ENCODE measurements around the gene FGF1. TPM values are rescaled to one million over a fixed set of nuclear protein-coding genes. Genes with fewer than 3 reads are reported as not detected.

The FGF1 gene
- total RNA-seq, 1 donor from 2014 or later = not detected

DNA sequence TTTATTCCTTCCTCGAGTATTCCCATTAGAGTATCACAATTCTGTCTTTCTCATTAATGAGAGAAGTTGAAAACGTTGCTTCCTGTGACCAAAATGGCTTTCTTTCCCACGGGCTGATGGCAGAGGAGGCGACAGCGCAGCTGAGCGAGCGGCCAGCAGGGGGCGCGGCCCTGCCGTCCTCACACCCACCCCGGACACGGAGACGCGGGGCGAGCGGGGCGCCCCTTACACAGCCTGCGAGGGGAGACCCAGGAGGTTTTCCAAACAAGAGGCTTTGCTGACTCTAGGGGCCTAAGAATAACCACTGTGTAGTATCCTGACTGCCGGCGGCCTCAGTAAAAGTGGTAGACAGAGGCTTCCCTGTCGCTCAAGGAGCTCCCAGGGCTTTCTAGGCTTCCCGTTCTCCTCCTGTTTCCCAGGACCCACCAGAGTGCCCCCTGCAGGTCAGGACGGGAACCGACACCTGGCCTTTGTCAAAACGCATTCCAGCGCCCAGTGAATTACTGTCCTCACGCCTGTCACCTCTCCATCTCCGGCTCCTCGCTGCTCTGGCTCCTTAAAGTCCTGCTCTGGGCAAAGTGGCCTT, 27.3 kb upstream of the FGF1 start:
- Histone ChIP-seq H2AFZ (replicated peaks) (peak overlapping the region; percentile 100), H3K4me2 (peak overlapping the region; percentile 77), H3K27me3 (no peaks in the 10 kb centered on the region), H3K4me1 (peaks cover 4% of the 10 kb centered on the region), H3K9me3 (ENCODE audit: low read depth) (no peaks in the 10 kb centered on the region), H4K20me1 (ENCODE audit: low read depth) (no peaks in the 10 kb centered on the region), H3K9ac (no peak overlapping the region), H3F3A (ENCODE audit: low read depth) (peaks cover 5% of the 10 kb centered on the region), H3K79me2 (ENCODE audit: low read depth) (no peaks in the 10 kb centered on the region), H3K36me3 (no peaks in the 10 kb centered on the region), H3K4me3 (peak overlapping the region; percentile 77), H3K27ac (no peak overlapping the region)
- H3K9me3 Mint-ChIP-seq = no peaks in the 10 kb centered on the region
- DNase-seq (ENCODE audit: low spot score) = peak; percentile 92
- H3K36me3 Mint-ChIP-seq = no peaks in the 10 kb centered on the region
- TF ChIP-seq, protein P1, sequence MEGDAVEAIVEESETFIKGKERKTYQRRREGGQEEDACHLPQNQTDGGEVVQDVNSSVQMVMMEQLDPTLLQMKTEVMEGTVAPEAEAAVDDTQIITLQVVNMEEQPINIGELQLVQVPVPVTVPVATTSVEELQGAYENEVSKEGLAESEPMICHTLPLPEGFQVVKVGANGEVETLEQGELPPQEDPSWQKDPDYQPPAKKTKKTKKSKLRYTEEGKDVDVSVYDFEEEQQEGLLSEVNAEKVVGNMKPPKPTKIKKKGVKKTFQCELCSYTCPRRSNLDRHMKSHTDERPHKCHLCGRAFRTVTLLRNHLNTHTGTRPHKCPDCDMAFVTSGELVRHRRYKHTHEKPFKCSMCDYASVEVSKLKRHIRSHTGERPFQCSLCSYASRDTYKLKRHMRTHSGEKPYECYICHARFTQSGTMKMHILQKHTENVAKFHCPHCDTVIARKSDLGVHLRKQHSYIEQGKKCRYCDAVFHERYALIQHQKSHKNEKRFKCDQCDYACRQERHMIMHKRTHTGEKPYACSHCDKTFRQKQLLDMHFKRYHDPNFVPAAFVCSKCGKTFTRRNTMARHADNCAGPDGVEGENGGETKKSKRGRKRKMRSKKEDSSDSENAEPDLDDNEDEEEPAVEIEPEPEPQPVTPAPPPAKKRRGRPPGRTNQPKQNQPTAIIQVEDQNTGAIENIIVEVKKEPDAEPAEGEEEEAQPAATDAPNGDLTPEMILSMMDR (IDR thresholded peaks at IDR 0.05) = peak; percentile 91
- TF ChIP-seq EZH2phosphoT487 (IDR thresholded peaks at IDR 0.05) (no peak), EZH2 (IDR thresholded peaks at IDR 0.05) (peak; percentile 47)
- H3K4me1 Mint-ChIP-seq = peaks cover 19% of the 10 kb centered on the region
- peaks cover 3% of the 10 kb centered on the region for H3K27me3 Mint-ChIP-seq (ENCODE audit: insufficient read depth, low read depth)
- peak overlapping the region; percentile 48 for H3K27ac Mint-ChIP-seq
- H3K4me3 Mint-ChIP-seq = peak overlapping the region; percentile 81

DNA sequence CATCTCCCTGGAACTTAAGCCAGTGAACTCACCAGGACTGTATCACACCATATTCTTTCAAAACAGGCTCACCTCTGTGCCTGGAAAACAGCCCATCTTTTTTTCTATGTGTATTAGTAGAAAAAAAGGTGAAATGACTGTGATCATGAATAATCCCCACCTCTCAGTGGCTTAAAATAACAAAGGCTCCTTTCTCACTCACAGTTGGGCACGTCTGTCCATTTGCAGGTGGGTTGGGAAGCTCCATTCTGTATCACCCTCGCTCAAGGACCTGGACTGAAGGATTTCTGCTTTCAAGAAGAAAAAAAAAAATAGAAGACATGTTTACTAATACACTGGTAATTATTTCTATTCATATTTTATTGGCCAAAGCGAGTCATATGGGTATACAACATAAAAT, 17.3 kb upstream of the FGF1 start:
- no peak overlapping the region for H3K9ac ChIP-seq
- Mint-ChIP-seq H3K36me3 (no peaks in the 10 kb centered on the region), H3K9me3 (no peaks in the 10 kb centered on the region), H3K27me3 (ENCODE audit: insufficient read depth, low read depth) (no peaks in the 10 kb centered on the region), H3K4me1 (peaks cover 3% of the 10 kb centered on the region), H3K27ac (no peak overlapping the region), H3K4me3 (no peak overlapping the region)
- H2AFZ ChIP-seq (replicated peaks) = no peak overlapping the region
- DNase-seq (ENCODE audit: low spot score) = no peak
- H3K9me3 ChIP-seq (ENCODE audit: low read depth) = no peaks in the 10 kb centered on the region
- peaks cover 4% of the 10 kb centered on the region for H3F3A ChIP-seq (ENCODE audit: low read depth)
- H3K79me2 ChIP-seq (ENCODE audit: low read depth) = no peaks in the 10 kb centered on the region
- H3K4me3 ChIP-seq = no peak overlapping the region
- H4K20me1 ChIP-seq (ENCODE audit: low read depth) = no peaks in the 10 kb centered on the region
- no peaks in the 10 kb centered on the region for H3K27me3 ChIP-seq
- peaks cover 6% of the 10 kb centered on the region for H3K36me3 ChIP-seq
- TF ChIP-seq, protein P1 (IDR thresholded peaks at IDR 0.05) = no peak
- TF ChIP-seq EZH2 (IDR thresholded peaks at IDR 0.05) (no peak), EZH2phosphoT487 (IDR thresholded peaks at IDR 0.05) (no peak)
- peaks cover 3% of the 10 kb centered on the region for H3K4me1 ChIP-seq
- H3K4me2 ChIP-seq = no peak overlapping the region
- H3K27ac ChIP-seq = no peak overlapping the region

- Histone ChIP-seq H3K4me1 (peaks cover 9% of the 10 kb centered on the region), H3K9ac (no peak overlapping the region), H2AFZ (replicated peaks) (no peak overlapping the region), H3K27me3 (no peaks in the 10 kb centered on the region), H3F3A (ENCODE audit: low read depth) (peaks cover 4% of the 10 kb centered on the region), H3K4me3 (no peak overlapping the region), H3K79me2 (ENCODE audit: low read depth) (no peaks in the 10 kb centered on the region), H3K9me3 (ENCODE audit: low read depth) (no peaks in the 10 kb centered on the region), H4K20me1 (ENCODE audit: low read depth) (no peaks in the 10 kb centered on the region), H3K36me3 (peaks cover 6% of the 10 kb centered on the region), H3K4me2 (no peak overlapping the region), H3K27ac (no peak overlapping the region)
- DNase-seq (ENCODE audit: low spot score) = no peak
- H3K4me1 Mint-ChIP-seq = peaks cover 6% of the 10 kb centered on the region
- H3K4me3 Mint-ChIP-seq = no peak overlapping the region
- no peaks in the 10 kb centered on the region for H3K36me3 Mint-ChIP-seq
- TF ChIP-seq EZH2 (IDR thresholded peaks at IDR 0.05) (no peak), EZH2phosphoT487 (IDR thresholded peaks at IDR 0.05) (no peak)
- TF ChIP-seq, protein P1 (IDR thresholded peaks at IDR 0.05) = no peak
- H3K27ac Mint-ChIP-seq = no peak overlapping the region
- H3K27me3 Mint-ChIP-seq (ENCODE audit: insufficient read depth, low read depth) = no peaks in the 10 kb centered on the region
- H3K9me3 Mint-ChIP-seq = no peaks in the 10 kb centered on the region
Observed at GRCh38 chr5:142701673-142702311, 15.9 kb upstream of the FGF1 start.
